AG10803 (cell line): ENCODE measurements around the gene ATP8A2.
A peak's percentile ranks its signal among the peaks of the same experiment; 100 is the strongest.

Experiments
- DNase-seq: peaks from one replicate; pipeline ENCODE4 v3.0.0; 2010; ENCODE audit warnings: low read depth
- H3K4me3 ChIP-seq: 2 replicates; pipeline ENCODE4 v1.5.1; 2011; ENCODE audit warnings: mild to moderate bottlenecking, low read length, control low read depth
- TF ChIP-seq, protein P1 (sequence below): conservative IDR thresholded peaks from 2 replicates; pipeline ENCODE4 v1.5.1; 2011; ENCODE audit warnings: mild to moderate bottlenecking, low read length, control low read depth, inconsistent platforms

ATP8A2 gene

DNA sequence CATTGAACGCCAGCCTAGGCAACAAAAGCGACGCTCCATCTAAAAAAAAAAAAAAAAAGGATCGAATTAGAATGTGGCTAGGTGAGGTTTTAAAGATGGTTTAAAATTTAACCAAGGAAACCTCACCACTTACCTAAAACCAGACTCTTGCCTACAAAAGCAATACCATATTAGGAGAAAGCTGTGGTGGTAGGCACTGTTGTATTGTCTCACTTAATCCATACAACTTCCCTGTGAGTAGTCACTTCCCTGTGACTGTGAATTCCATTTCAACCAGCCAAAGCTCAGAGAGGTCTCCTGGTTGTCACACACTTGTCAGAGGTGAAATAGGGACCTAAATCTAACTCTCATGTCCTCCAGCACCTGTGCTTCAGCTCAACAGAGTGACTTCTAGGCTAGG, 664.6 kb downstream of the ATP8A2 start:
- H3K4me3 ChIP-seq: no peak overlapping the region
- TF ChIP-seq, protein P1, sequence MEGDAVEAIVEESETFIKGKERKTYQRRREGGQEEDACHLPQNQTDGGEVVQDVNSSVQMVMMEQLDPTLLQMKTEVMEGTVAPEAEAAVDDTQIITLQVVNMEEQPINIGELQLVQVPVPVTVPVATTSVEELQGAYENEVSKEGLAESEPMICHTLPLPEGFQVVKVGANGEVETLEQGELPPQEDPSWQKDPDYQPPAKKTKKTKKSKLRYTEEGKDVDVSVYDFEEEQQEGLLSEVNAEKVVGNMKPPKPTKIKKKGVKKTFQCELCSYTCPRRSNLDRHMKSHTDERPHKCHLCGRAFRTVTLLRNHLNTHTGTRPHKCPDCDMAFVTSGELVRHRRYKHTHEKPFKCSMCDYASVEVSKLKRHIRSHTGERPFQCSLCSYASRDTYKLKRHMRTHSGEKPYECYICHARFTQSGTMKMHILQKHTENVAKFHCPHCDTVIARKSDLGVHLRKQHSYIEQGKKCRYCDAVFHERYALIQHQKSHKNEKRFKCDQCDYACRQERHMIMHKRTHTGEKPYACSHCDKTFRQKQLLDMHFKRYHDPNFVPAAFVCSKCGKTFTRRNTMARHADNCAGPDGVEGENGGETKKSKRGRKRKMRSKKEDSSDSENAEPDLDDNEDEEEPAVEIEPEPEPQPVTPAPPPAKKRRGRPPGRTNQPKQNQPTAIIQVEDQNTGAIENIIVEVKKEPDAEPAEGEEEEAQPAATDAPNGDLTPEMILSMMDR: no peak
- DNase-seq: no peak

DNA sequence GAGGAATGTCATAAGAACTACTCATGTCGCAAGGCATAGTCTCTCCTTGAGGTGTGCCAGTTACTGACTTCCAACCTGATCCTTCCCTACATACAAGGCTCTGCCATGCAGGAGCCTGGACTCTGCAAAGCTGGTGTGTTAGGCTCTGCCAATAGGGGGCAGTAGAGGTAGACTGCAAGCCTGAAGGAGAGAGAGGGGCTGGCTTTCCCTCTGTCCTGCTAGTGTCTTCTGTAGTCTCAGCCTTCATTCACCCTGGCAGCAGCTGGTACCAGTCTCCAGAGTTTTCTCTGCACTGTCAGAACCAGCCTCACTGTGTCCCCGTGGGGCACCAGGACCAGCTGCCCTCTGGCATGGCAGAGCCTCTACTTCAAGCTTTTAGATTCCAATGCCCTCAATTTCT, 665.5 kb downstream of the ATP8A2 start:
- no peak overlapping the region for H3K4me3 ChIP-seq
- no peak for DNase-seq
- TF ChIP-seq, protein P1: peak; percentile 47

DNA sequence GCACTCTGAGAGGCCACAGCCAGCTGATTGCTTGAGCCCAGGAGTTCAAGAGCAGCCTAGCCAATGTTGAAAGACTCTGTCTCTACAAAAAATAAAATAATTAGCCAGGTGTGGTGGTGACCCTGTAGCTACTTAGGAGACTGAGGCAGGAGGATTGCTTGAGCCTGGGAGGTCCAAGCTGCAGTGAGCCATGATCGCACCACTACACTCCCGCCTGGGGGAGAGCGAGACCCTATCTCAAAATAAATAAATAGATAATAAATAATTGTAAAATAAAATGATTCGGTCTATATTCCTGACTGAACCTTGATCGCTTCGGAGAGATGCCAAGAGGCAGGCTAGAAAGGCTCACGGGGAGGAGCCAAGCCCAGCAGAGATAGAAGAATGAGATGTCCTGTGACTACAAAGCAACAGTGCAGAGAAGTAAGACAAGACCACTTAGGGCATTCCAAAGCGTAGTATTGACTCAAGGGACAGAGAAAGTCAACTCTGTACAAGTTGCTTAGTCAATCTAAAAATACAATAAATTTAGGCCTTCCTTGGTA, 667.2 kb downstream of the ATP8A2 start:
- no peak for DNase-seq
- no peak overlapping the region for H3K4me3 ChIP-seq
- TF ChIP-seq, protein P1: no peak

DNA sequence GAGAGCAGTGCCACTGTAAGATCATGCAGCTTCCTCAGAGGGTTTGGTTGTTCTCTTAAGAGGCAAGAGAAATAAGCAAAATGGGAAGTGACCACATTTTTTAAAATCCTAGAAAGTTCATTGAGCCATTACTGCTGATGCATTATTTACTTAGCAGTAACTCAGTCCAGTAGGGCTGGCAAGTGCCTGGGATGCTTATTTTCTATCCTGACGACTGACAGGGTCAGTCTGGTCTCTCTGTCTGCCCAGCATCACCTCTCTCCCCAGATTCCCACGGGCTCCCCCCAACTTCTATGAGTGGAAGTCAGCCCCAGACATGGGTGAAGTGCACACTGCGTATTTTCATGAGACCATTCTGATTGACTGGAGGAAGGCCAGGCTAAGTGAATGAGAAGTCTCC, 669.7 kb downstream of the ATP8A2 start:
- DNase-seq: no peak
- H3K4me3 ChIP-seq: no peak overlapping the region
- TF ChIP-seq, protein P1: no peak

DNA sequence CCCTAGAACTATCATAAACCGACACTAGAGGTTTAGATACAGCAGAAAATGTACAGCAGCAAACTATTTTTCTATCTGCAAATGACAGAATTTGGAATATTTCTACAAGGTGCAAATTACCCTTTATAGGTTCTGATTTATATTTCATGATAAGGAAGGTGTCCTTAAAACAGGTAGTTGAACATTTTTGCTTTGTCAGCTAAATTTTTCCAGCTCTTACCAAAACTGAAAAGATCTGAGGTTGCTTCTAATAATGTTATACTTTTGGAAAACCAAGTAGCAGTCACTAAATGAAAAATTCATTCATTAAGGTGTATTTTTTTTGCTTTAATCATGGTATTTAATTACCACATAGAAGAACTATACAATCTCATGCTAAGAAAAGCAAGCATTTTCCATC, 671.0 kb downstream of the ATP8A2 start:
- no peak for DNase-seq
- TF ChIP-seq, protein P1: no peak
- H3K4me3 ChIP-seq: no peak overlapping the region

DNA sequence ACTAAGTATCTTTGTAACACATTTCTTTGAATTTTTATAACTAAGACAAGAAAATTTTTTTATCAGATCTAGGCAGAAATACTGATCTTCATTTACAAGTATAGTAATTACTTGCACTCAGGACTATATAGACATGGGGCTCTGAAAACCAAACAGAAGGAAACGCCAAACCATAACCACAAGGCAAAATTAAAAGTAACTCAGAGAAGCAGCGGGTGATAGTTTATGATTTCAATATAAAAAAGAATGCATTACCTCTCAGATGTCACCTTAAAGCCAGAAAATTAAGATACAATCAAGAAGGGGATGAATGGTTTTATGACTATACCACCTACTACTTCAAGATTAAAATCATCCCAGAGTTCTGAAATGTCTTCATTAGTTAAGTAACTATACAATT, 673.4 kb downstream of the ATP8A2 start:
- TF ChIP-seq, protein P1: no peak
- DNase-seq: no peak
- no peak overlapping the region for H3K4me3 ChIP-seq

DNA sequence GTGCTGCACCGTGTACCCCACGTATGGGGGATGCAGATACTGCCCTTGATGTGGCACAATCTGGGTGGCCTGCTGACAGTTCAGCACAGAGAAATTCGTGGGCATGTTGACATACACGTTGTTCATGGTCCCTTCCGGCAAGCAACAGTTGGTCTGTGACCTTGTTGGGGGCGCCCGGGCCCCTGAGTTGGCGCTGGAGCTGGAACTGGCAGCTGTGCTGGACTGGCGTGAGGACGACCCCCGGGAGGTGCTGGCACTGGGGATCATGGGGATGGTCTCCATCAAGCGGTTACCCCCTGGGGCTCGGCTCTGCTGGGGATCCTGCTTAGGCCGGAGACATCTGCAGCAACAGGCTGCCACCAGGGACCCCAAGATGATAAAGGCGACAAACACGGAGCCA, 674.9 kb downstream of the ATP8A2 start:
- DNase-seq: no peak
- H3K4me3 ChIP-seq: no peak overlapping the region
- TF ChIP-seq, protein P1: no peak
